Measurements from ENCODE around the gene TNFSF13.

Gene TNFSF13

DNA sequence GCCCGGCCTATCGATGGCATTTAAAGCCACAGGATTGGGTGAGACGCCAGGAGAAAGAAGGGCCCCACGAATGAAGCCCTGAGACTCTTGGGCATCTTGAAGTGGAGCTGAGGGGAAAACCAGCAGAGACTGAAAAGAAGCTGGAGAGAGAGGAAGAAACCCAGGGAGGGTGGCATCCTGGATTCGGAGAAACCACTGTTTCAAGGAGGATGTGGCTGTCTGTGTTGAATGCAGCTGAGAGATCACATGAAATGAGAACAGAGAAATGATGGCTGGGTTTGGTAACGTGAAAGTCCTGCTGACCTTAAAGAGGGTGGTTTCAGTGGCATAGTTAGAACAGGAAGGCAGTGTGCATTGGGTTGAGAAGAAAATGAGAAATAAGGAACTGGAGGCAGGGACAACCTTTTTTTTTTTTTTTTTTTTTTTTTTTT is 5.9 kb upstream of the TNFSF13 start:
- Histone ChIP-seq H3K9me3 (ENCODE audit: control insufficient read depth, insufficient read depth, low read length) (no peaks in the 10 kb centered on the region), H3K4me1 (ENCODE audit: control insufficient read depth, low read length) (peaks cover 4% of the 10 kb centered on the region; the same call in 1 of the 2 replicates), H3K27me3 (ENCODE audit: control insufficient read depth, low read length) (peaks cover 32% of the 10 kb centered on the region), H3K27ac (ENCODE audit: low read depth, low read length) (no peak overlapping the region), H3F3A (ENCODE audit: control insufficient read depth, insufficient read depth) (no peaks in the 10 kb centered on the region), H3K9me2 (replicated peaks; ENCODE audit: control insufficient read depth, low read length) (no peaks in the 10 kb centered on the region), H3K4me2 (ENCODE audit: low read length) (no peak overlapping the region), H4K20me1 (ENCODE audit: control insufficient read depth, insufficient read depth, low read depth, low read length) (no peaks in the 10 kb centered on the region), H3K4me3 (ENCODE audit: low read length) (no peak overlapping the region), H3K79me2 (ENCODE audit: control insufficient read depth, low read length) (no peaks in the 10 kb centered on the region), H3K36me3 (ENCODE audit: control insufficient read depth, low read length) (no peaks in the 10 kb centered on the region)
- no peak for TF ChIP-seq EZH2phosphoT487 (IDR thresholded peaks at IDR 0.05; ENCODE audit: borderline replicate concordance, low read length)
- TF ChIP-seq, protein P1, sequence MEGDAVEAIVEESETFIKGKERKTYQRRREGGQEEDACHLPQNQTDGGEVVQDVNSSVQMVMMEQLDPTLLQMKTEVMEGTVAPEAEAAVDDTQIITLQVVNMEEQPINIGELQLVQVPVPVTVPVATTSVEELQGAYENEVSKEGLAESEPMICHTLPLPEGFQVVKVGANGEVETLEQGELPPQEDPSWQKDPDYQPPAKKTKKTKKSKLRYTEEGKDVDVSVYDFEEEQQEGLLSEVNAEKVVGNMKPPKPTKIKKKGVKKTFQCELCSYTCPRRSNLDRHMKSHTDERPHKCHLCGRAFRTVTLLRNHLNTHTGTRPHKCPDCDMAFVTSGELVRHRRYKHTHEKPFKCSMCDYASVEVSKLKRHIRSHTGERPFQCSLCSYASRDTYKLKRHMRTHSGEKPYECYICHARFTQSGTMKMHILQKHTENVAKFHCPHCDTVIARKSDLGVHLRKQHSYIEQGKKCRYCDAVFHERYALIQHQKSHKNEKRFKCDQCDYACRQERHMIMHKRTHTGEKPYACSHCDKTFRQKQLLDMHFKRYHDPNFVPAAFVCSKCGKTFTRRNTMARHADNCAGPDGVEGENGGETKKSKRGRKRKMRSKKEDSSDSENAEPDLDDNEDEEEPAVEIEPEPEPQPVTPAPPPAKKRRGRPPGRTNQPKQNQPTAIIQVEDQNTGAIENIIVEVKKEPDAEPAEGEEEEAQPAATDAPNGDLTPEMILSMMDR (IDR thresholded peaks at IDR 0.05; ENCODE audit: low read depth, low read length, poor library complexity, severe bottlenecking): no peak

DNA sequence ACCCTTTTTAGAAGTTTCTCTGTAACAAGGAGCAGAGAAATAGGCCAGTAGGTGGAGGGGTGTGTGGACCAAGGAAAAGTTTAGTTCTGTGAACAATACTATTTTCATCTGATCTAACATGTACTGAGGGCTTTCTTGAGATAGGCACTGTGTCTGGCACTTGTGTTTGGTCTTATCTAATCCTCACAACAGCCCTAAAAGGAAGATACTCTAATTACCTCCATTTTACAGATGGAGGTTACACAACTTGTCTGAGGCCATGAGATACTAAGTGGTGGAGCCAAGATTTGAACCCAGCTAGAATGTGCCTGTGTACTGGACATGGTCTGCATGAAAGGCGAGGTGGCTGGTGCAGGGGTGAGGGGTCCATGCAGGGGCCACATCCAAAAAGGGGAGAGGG is 5.2 kb upstream of the TNFSF13 start:
- no peak overlapping the region for H3K27ac ChIP-seq (ENCODE audit: low read depth, low read length)
- H3F3A ChIP-seq (ENCODE audit: control insufficient read depth, insufficient read depth): no peaks in the 10 kb centered on the region
- H3K4me2 ChIP-seq (ENCODE audit: low read length): no peak overlapping the region

DNA sequence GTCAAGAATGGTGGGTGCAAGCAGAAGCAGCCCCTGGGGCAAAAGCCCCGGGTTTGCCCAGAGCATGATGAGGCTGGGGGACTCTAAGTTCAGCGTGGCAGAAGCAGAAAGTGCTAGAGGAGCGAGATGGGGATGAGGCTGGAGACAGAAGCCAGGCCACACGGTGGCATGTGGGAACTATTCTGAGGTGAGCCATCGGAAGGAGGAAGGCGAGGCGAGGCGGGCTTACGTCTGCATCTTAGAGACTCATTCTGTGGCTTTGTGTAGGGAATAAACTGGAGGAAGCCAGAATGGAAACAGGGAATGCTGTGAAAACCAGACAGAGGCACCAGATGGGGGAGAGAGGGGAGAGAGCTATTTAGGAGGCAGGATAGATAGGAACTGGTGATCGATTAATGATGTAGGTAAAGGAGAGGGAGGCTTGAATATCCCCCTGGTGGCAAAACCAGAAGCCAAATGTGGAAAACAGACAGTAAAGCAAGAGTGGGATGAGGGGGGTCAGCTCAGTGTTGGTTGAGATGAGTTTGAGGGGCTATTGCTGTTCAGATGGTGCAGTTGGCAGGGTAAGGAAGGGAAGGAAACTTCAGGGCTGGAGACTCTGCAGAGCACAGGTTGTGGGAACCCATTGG is 3.1 kb upstream of the TNFSF13 start:
- no peaks in the 10 kb centered on the region for H3K9me3 ChIP-seq (ENCODE audit: control insufficient read depth, insufficient read depth, low read length)
- H3F3A ChIP-seq (ENCODE audit: control insufficient read depth, insufficient read depth): no peaks in the 10 kb centered on the region
- H3K4me2 ChIP-seq (ENCODE audit: low read length): no peak overlapping the region
- no peaks in the 10 kb centered on the region for H3K9me2 ChIP-seq (replicated peaks; ENCODE audit: control insufficient read depth, low read length)
- H3K27ac ChIP-seq (ENCODE audit: low read depth, low read length): no peak overlapping the region
- peaks cover 24% of the 10 kb centered on the region for H3K4me1 ChIP-seq (ENCODE audit: control insufficient read depth, low read length)
- H3K27me3 ChIP-seq (ENCODE audit: control insufficient read depth, low read length): peaks cover 23% of the 10 kb centered on the region
- TF ChIP-seq, protein P1 (IDR thresholded peaks at IDR 0.05; ENCODE audit: low read depth, low read length, poor library complexity, severe bottlenecking): no peak
- no peak for TF ChIP-seq EZH2phosphoT487 (IDR thresholded peaks at IDR 0.05; ENCODE audit: borderline replicate concordance, low read length)
- no peaks in the 10 kb centered on the region for H3K79me2 ChIP-seq (ENCODE audit: control insufficient read depth, low read length)
- no peak overlapping the region for H3K4me3 ChIP-seq (ENCODE audit: low read length)
- H4K20me1 ChIP-seq (ENCODE audit: control insufficient read depth, insufficient read depth, low read depth, low read length): no peaks in the 10 kb centered on the region
- no peaks in the 10 kb centered on the region for H3K36me3 ChIP-seq (ENCODE audit: control insufficient read depth, low read length)

More for the DNA sequence above, 5.2 kb upstream of the TNFSF13 start:
- Histone ChIP-seq H3K4me3 (ENCODE audit: low read length) (no peak overlapping the region), H3K4me1 (ENCODE audit: control insufficient read depth, low read length) (peaks cover 10% of the 10 kb centered on the region), H3K27me3 (ENCODE audit: control insufficient read depth, low read length) (peaks cover 31% of the 10 kb centered on the region), H3K36me3 (ENCODE audit: control insufficient read depth, low read length) (no peaks in the 10 kb centered on the region), H3K9me2 (replicated peaks; ENCODE audit: control insufficient read depth, low read length) (no peaks in the 10 kb centered on the region), H3K79me2 (ENCODE audit: control insufficient read depth, low read length) (no peaks in the 10 kb centered on the region), H3K9me3 (ENCODE audit: control insufficient read depth, insufficient read depth, low read length) (no peaks in the 10 kb centered on the region), H4K20me1 (ENCODE audit: control insufficient read depth, insufficient read depth, low read depth, low read length) (no peaks in the 10 kb centered on the region)
- TF ChIP-seq, protein P1 (IDR thresholded peaks at IDR 0.05; ENCODE audit: low read depth, low read length, poor library complexity, severe bottlenecking): no peak
- TF ChIP-seq EZH2phosphoT487 (IDR thresholded peaks at IDR 0.05; ENCODE audit: borderline replicate concordance, low read length): no peak
